ENCODE measurements around the gene UGT1A5. TPM values are rescaled to one million over a fixed set of nuclear protein-coding genes. Genes with fewer than 3 reads are reported as not detected.

Gene UGT1A5
- total and polyA plus RNA-seq, 2 of the 8 experiments (the other 6 are each of a cell fraction or from before 2014, with no cell fraction given), result not detected

GRCh38 chr2:233711312-233712008 is 1.2 kb upstream of the UGT1A5 start (continued):
- no peak for TF ChIP-seq SAP30 (IDR thresholded peaks at IDR 0.05; ENCODE audit: insufficient read depth, insufficient replicate concordance, low read length)

Data from H1 (cell line).